ENCODE data around the gene WLS. TPM values are rescaled to one million over a fixed set of nuclear protein-coding genes. Genes with fewer than 3 reads are reported as not detected.

Gene WLS
- total RNA-seq, 2 donors from 2014 or later = 92.2 to 92.8 TPM

- intact Hi-C loops (cut with DNase I) = loop anchor here in 1 of 2 donors (5.0 kb wide), 4 partner anchors 58 to 108 kb away; no protein-coding TSS in a partner anchor
- ATAC-seq = no peak
- DNase-seq = no peak
These were observed 1.9 kb downstream of the WLS start for GRCh38 chr1:68230484-68230802.

GRCh38 chr1:68229650-68230483 lies 2.5 kb downstream of the WLS start:
- no peak for DNase-seq
- intact Hi-C loops (cut with DNase I) = loop anchor here in 1 of 2 donors (5.0 kb wide), 4 partner anchors 58 to 108 kb away; no protein-coding TSS in a partner anchor
- peak in 1 of 2 donors; percentile 2 for ATAC-seq

GRCh38 chr1:68228851-68229250 lies 3.5 kb downstream of the WLS start:
- no peak for ATAC-seq
- no peak for DNase-seq
- intact Hi-C loops (cut with DNase I) = no loop called here

- no peak for ATAC-seq
- intact Hi-C loops (cut with DNase I) = no loop called here
- no peak for DNase-seq
These were observed 4.7 kb downstream of the WLS start for GRCh38 chr1:68227598-68227997.

GRCh38 chr1:68225781-68226180 lies 6.5 kb downstream of the WLS start:
- no peak for DNase-seq
- intact Hi-C loops (cut with DNase I) = no loop called here
- ATAC-seq = no peak

- intact Hi-C loops (cut with DNase I) = no loop called here
- no peak for DNase-seq
- peak; percentile 77 to 86 for ATAC-seq
These were observed 8.6 kb downstream of the WLS start for GRCh38 chr1:68223687-68224086.

- intact Hi-C loops (cut with DNase I) = no loop called here
- DNase-seq (no peak), ATAC-seq (peak in 1 of 2 donors; percentile 74)
These were observed 10.3 kb downstream of the WLS start for GRCh38 chr1:68221980-68222373.

GRCh38 chr1:68221001-68221979 lies 11.0 kb downstream of the WLS start:
- ATAC-seq = no peak
- intact Hi-C loops (cut with DNase I) = no loop called here

GRCh38 chr1:68220420-68220819 lies 11.9 kb downstream of the WLS start:
- intact Hi-C loops (cut with DNase I) = no loop called here
- DNase-seq = no peak
- no peak for ATAC-seq

More at GRCh38 chr1:68221001-68221979, 11.0 kb downstream of the WLS start:
- no peak for DNase-seq

- ATAC-seq (no peak), DNase-seq (no peak)
- intact Hi-C loops (cut with DNase I) = no loop called here
These were observed 13.8 kb downstream of the WLS start for GRCh38 chr1:68218490-68218889.

- intact Hi-C loops (cut with DNase I) = no loop called here
- ATAC-seq (no peak), DNase-seq (no peak)
These were observed 14.7 kb downstream of the WLS start for GRCh38 chr1:68217618-68218017.

- DNase-seq = no peak
- ATAC-seq = no peak
- intact Hi-C loops (cut with DNase I) = no loop called here
These were observed 15.2 kb downstream of the WLS start for GRCh38 chr1:68217060-68217554.

- no peak for DNase-seq
- intact Hi-C loops (cut with DNase I) = no loop called here
These were observed 16.1 kb downstream of the WLS start for GRCh38 chr1:68216089-68216772.

GRCh38 chr1:68213843-68214242 lies 18.5 kb downstream of the WLS start:
- ATAC-seq (peak; percentile 65 to 66), DNase-seq (peak; percentile 82)
- intact Hi-C loops (cut with DNase I) = no loop called here

More at GRCh38 chr1:68216089-68216772, 16.1 kb downstream of the WLS start:
- no peak for ATAC-seq

- no peak for DNase-seq
- no peak for ATAC-seq
- intact Hi-C loops (cut with DNase I) = no loop called here
These were observed 20.5 kb downstream of the WLS start for GRCh38 chr1:68211761-68212380.

- DNase-seq (no peak), ATAC-seq (no peak)
- intact Hi-C loops (cut with DNase I) = no loop called here
These were observed 21.5 kb downstream of the WLS start for GRCh38 chr1:68210829-68211228.

GRCh38 chr1:68210027-68210426 lies 22.3 kb downstream of the WLS start:
- ATAC-seq = no peak
- no peak for DNase-seq
- intact Hi-C loops (cut with DNase I) = no loop called here

GRCh38 chr1:68206848-68207689 lies 25.3 kb downstream of the WLS start:
- ATAC-seq = peak in 1 of 2 donors; percentile 21
- DNase-seq = no peak
- intact Hi-C loops (cut with DNase I) = no loop called here
